Measurements from ENCODE around the gene PAXIP1. TPM values are rescaled to one million over a fixed set of nuclear protein-coding genes. Genes with fewer than 3 reads are reported as not detected.
"Not testable (repeated sequence)": the region's sequence is repeated elsewhere in the genome, so short reads cannot be mapped to it uniquely, and the experiment has no call there.

Gene PAXIP1
- total RNA-seq, 1 donor from 2014 or later = 34.5 TPM

- intact Hi-C loops (cut with micrococcal nuclease) = loop anchor here (5.0 kb wide), 1 partner anchor 39 kb away; no protein-coding TSS in a partner anchor
Measured at GRCh38 chr7:154950960-154951359, 52.0 kb downstream of the PAXIP1 start.

- intact Hi-C loops (cut with micrococcal nuclease) = no loop called here
Measured at GRCh38 chr7:154947604-154948003, 55.3 kb downstream of the PAXIP1 start.

GRCh38 chr7:154946166-154946565, 56.8 kb downstream of the PAXIP1 start:
- intact Hi-C loops (cut with micrococcal nuclease) = no loop called here

- intact Hi-C loops (cut with micrococcal nuclease) = no loop called here
Measured at GRCh38 chr7:154943906-154944305, 59.0 kb downstream of the PAXIP1 start.

GRCh38 chr7:154942691-154943090, 60.2 kb downstream of the PAXIP1 start:
- intact Hi-C loops (cut with micrococcal nuclease) = no loop called here

GRCh38 chr7:154937837-154938236, 65.1 kb downstream of the PAXIP1 start:
- intact Hi-C loops (cut with micrococcal nuclease) = no loop called here

GRCh38 chr7:154934353-154934952, 68.5 kb downstream of the PAXIP1 start:
- intact Hi-C loops (cut with micrococcal nuclease) = not testable (repeated sequence)

GRCh38 chr7:154931906-154932305, 71.0 kb downstream of the PAXIP1 start:
- intact Hi-C loops (cut with micrococcal nuclease) = no loop called here

- intact Hi-C loops (cut with micrococcal nuclease) = loop anchor here (5.0 to 10.0 kb wide), 4 partner anchors 596 to 1688 kb away; no protein-coding TSS in a partner anchor
Measured at GRCh38 chr7:154929006-154929726, 73.8 kb downstream of the PAXIP1 start.

- intact Hi-C loops (cut with micrococcal nuclease) = loop anchor here (1.0 to 10.0 kb wide), 11 partner anchors 15 to 1689 kb away; partner anchors contain the start of genes HTR5A, INSIG1, PAXIP1 and RBM33
Measured at GRCh38 chr7:154928136-154929005, 74.6 kb downstream of the PAXIP1 start.

- intact Hi-C loops (cut with micrococcal nuclease) = loop anchor here (1.0 to 10.0 kb wide), 13 partner anchors 14 to 1690 kb away; partner anchors contain the start of genes HTR5A, INSIG1, PAXIP1 and RBM33
Measured at GRCh38 chr7:154927624-154928125, 75.2 kb downstream of the PAXIP1 start.

- intact Hi-C loops (cut with micrococcal nuclease) = loop anchor here (10.0 kb wide), 2 partner anchors 602 to 812 kb away; no protein-coding TSS in a partner anchor
Measured at GRCh38 chr7:154922472-154922871, 80.5 kb downstream of the PAXIP1 start.

- intact Hi-C loops (cut with micrococcal nuclease) = loop anchor here (10.0 kb wide), 2 partner anchors 605 to 815 kb away; no protein-coding TSS in a partner anchor
Measured at GRCh38 chr7:154919344-154920225, 83.3 kb downstream of the PAXIP1 start.

GRCh38 chr7:154918741-154919140, 84.2 kb downstream of the PAXIP1 start:
- intact Hi-C loops (cut with micrococcal nuclease) = no loop called here

GRCh38 chr7:154918266-154918665, 84.7 kb downstream of the PAXIP1 start:
- intact Hi-C loops (cut with micrococcal nuclease) = no loop called here

GRCh38 chr7:154917808-154918160, 85.1 kb downstream of the PAXIP1 start:
- intact Hi-C loops (cut with micrococcal nuclease) = no loop called here

- intact Hi-C loops (cut with micrococcal nuclease) = no loop called here
Measured at GRCh38 chr7:154916856-154917807, 85.8 kb downstream of the PAXIP1 start.

- intact Hi-C loops (cut with micrococcal nuclease) = no loop called here
Measured at GRCh38 chr7:154916381-154916780, 86.5 kb downstream of the PAXIP1 start.

- intact Hi-C loops (cut with micrococcal nuclease) = no loop called here
Measured at GRCh38 chr7:154915600-154915999, 87.3 kb downstream of the PAXIP1 start.

Data from T-helper 2 cell treated with Interferon-gamma antibody and Interleukin-4, amounts not matched to agents 100 ng/mL and 5 ng/mL, for 36 hours (primary cell).